Panc1 (cell line): ENCODE measurements around the gene EYA3.

Source experiments
- POLR2AphosphoS5 ChIP-seq: IDR thresholded peaks from 2 replicates; pipeline ENCODE4 v1.6.1; 2012; ENCODE audit warnings: mild to moderate bottlenecking, low read depth, low read length, moderate library complexity
- SIN3A ChIP-seq: IDR thresholded peaks from 2 replicates; pipeline ENCODE4 v1.6.1; 2012; ENCODE audit warnings: low read depth, mild to moderate bottlenecking, low read length, moderate library complexity, borderline replicate concordance; ENCODE audit not compliant: insufficient read depth
- TF ChIP-seq, protein P1 (sequence below): fragments of 450-650 bp; IDR thresholded peaks from 2 replicates; pipeline ENCODE4 v1.5.1; 2017; ENCODE audit warnings: mild to moderate bottlenecking

DNA sequence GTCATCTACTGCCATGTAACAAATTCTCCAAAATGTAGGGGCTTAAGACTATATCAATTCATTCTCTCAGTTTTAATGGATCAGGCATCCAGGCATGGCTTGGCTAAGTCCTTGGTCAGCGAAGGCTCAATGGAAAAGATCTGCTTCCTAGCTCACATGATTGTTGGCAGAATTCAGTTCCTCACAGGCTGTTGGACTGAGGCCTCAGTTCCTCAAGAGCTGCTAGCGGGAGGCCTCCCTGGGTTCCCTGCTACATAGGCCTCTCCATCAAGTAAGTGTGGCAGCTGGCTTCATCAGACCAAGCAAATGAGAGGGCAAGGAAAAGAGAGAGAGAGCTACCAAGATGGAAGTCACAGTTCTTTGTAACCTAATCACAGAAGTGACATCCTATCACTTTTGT, 19.6 kb upstream of the EYA3 start:
- TF ChIP-seq, protein P1, sequence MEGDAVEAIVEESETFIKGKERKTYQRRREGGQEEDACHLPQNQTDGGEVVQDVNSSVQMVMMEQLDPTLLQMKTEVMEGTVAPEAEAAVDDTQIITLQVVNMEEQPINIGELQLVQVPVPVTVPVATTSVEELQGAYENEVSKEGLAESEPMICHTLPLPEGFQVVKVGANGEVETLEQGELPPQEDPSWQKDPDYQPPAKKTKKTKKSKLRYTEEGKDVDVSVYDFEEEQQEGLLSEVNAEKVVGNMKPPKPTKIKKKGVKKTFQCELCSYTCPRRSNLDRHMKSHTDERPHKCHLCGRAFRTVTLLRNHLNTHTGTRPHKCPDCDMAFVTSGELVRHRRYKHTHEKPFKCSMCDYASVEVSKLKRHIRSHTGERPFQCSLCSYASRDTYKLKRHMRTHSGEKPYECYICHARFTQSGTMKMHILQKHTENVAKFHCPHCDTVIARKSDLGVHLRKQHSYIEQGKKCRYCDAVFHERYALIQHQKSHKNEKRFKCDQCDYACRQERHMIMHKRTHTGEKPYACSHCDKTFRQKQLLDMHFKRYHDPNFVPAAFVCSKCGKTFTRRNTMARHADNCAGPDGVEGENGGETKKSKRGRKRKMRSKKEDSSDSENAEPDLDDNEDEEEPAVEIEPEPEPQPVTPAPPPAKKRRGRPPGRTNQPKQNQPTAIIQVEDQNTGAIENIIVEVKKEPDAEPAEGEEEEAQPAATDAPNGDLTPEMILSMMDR = no peak
- TF ChIP-seq POLR2AphosphoS5 (no peak), SIN3A (no peak)
